ENCODE results near the gene GUCA1C. TPM values are rescaled to one million over a fixed set of nuclear protein-coding genes. Genes with fewer than 3 reads are reported as not detected.

GUCA1C gene
- total and polyA plus RNA-seq, 3 experiments from 2014 or later, result not detected

- DNase-seq, result no peak
- Histone ChIP-seq H3K4me3 (ENCODE audit: low read length) (no peak overlapping the region), H3K9me3 (ENCODE audit: low read length) (no peaks in the 10 kb centered on the region), H3K36me3 (ENCODE audit: insufficient read depth, low read length) (no peaks in the 10 kb centered on the region), H3K27ac (ENCODE audit: low read depth, low read length) (no peak overlapping the region), H3K27me3 (ENCODE audit: insufficient read depth, low read length, poor library complexity, severe bottlenecking) (no peaks in the 10 kb centered on the region), H3K4me1 (ENCODE audit: insufficient read depth, low read length) (no peaks in the 10 kb centered on the region)
- ChIA-PET CTCF (no interaction called here), POLR2A (no interaction called here)
- Mint-ChIP-seq H3K27me3 (peaks cover 7 to 10% of the 10 kb centered on the region in 2 donors), H3K27ac (no peak overlapping the region), H3K4me1 (no peaks in the 10 kb centered on the region), H3K36me3 (no peaks in the 10 kb centered on the region), H3K9me3 (no peaks in the 10 kb centered on the region), H3K4me3 (no peak overlapping the region)
Observed at GRCh38 chr3:108959017-108959416, 5.3 kb upstream of the GUCA1C start.

- no peaks in the 10 kb centered on the region for H3K36me3 ChIP-seq (ENCODE audit: insufficient read depth, low read length)
- H3K9me3 Mint-ChIP-seq, result no peaks in the 10 kb centered on the region
- ChIA-PET CTCF (no interaction called here), POLR2A (no interaction called here)
- peaks cover 7 to 31% of the 10 kb centered on the region in 2 donors for H3K27me3 Mint-ChIP-seq
- H3K4me1 ChIP-seq (ENCODE audit: insufficient read depth, low read length), result no peaks in the 10 kb centered on the region
- DNase-seq, result no peak
- H3K9me3 ChIP-seq (ENCODE audit: low read length), result no peaks in the 10 kb centered on the region
- no peaks in the 10 kb centered on the region for H3K4me1 Mint-ChIP-seq
- H3K27ac ChIP-seq (ENCODE audit: low read depth, low read length), result no peak overlapping the region
- H3K4me3 Mint-ChIP-seq, result no peak overlapping the region
- no peaks in the 10 kb centered on the region for H3K27me3 ChIP-seq (ENCODE audit: insufficient read depth, low read length, poor library complexity, severe bottlenecking)
- H3K4me3 ChIP-seq (ENCODE audit: low read length), result no peak overlapping the region
- H3K27ac Mint-ChIP-seq, result no peak overlapping the region
- H3K36me3 Mint-ChIP-seq, result peaks cover 0 to 3% (median 0%) of the 10 kb centered on the region in 3 donors
Observed at GRCh38 chr3:108953210-108953609, 469 bp downstream of the GUCA1C start.

GRCh38 chr3:108951820-108952501 lies 1.7 kb downstream of the GUCA1C start:
- CTCF ChIA-PET, result no interaction called here
- no peak overlapping the region for H3K27ac ChIP-seq (ENCODE audit: low read depth, low read length)
- no peaks in the 10 kb centered on the region for H3K9me3 ChIP-seq (ENCODE audit: low read length)
- H3K36me3 ChIP-seq (ENCODE audit: insufficient read depth, low read length), result no peaks in the 10 kb centered on the region
- peaks cover 0 to 2% (median 0%) of the 10 kb centered on the region in 5 donors for H3K9me3 Mint-ChIP-seq
- no peaks in the 10 kb centered on the region for H3K4me1 ChIP-seq (ENCODE audit: insufficient read depth, low read length)
- H3K4me1 Mint-ChIP-seq, result no peaks in the 10 kb centered on the region
- peaks cover 0 to 5% (median 0%) of the 10 kb centered on the region in 3 donors for H3K36me3 Mint-ChIP-seq
- no peak for DNase-seq
- no peak overlapping the region for H3K4me3 Mint-ChIP-seq
- POLR2A ChIA-PET, result no interaction called here
- H3K4me3 ChIP-seq (ENCODE audit: low read length), result no peak overlapping the region
- peaks cover 8 to 36% of the 10 kb centered on the region in 2 donors for H3K27me3 Mint-ChIP-seq
- H3K27ac Mint-ChIP-seq, result no peak overlapping the region
- H3K27me3 ChIP-seq (ENCODE audit: insufficient read depth, low read length, poor library complexity, severe bottlenecking), result no peaks in the 10 kb centered on the region

- CTCF ChIA-PET, result no interaction called here
- no peaks in the 10 kb centered on the region for H3K4me1 Mint-ChIP-seq
- DNase-seq, result no peak
- H3K36me3 Mint-ChIP-seq, result peaks cover 0 to 5% (median 0%) of the 10 kb centered on the region in 3 donors
- H3K9me3 ChIP-seq (ENCODE audit: low read length), result no peaks in the 10 kb centered on the region
- H3K36me3 ChIP-seq (ENCODE audit: insufficient read depth, low read length), result no peaks in the 10 kb centered on the region
- POLR2A ChIA-PET, result no interaction called here
- no peak overlapping the region for H3K4me3 ChIP-seq (ENCODE audit: low read length)
- no peak overlapping the region for H3K27ac ChIP-seq (ENCODE audit: low read depth, low read length)
- H3K27me3 ChIP-seq (ENCODE audit: insufficient read depth, low read length, poor library complexity, severe bottlenecking), result no peaks in the 10 kb centered on the region
- H3K4me3 Mint-ChIP-seq, result no peak overlapping the region
- H3K4me1 ChIP-seq (ENCODE audit: insufficient read depth, low read length), result no peaks in the 10 kb centered on the region
- H3K27me3 Mint-ChIP-seq, result peaks cover 2 to 25% of the 10 kb centered on the region in 2 donors
- H3K9me3 Mint-ChIP-seq, result peaks cover 0 to 2% (median 0%) of the 10 kb centered on the region in 5 donors
- H3K27ac Mint-ChIP-seq, result no peak overlapping the region
Observed at GRCh38 chr3:108947855-108948254, 5.8 kb downstream of the GUCA1C start.

GRCh38 chr3:108946292-108947285 lies 7.1 kb downstream of the GUCA1C start:
- H3K27me3 Mint-ChIP-seq, result peaks cover 2 to 25% of the 10 kb centered on the region in 2 donors

GRCh38 chr3:108940568-108941263 lies 13.0 kb downstream of the GUCA1C start:
- H3K9me3 ChIP-seq (ENCODE audit: low read length), result no peaks in the 10 kb centered on the region
- ChIA-PET POLR2A (no interaction called here), CTCF (no interaction called here)
- Mint-ChIP-seq H3K27ac (no peak overlapping the region), H3K4me1 (no peaks in the 10 kb centered on the region), H3K4me3 (no peak overlapping the region), H3K36me3 (no peaks in the 10 kb centered on the region), H3K27me3 (peaks cover 0 to 1% of the 10 kb centered on the region in 2 donors), H3K9me3 (no peaks in the 10 kb centered on the region)
- no peak for DNase-seq
- H3K36me3 ChIP-seq (ENCODE audit: insufficient read depth, low read length), result no peaks in the 10 kb centered on the region
- no peaks in the 10 kb centered on the region for H3K27me3 ChIP-seq (ENCODE audit: insufficient read depth, low read length, poor library complexity, severe bottlenecking)
- H3K4me1 ChIP-seq (ENCODE audit: insufficient read depth, low read length), result no peaks in the 10 kb centered on the region
- H3K4me3 ChIP-seq (ENCODE audit: low read length), result no peak overlapping the region
- no peak overlapping the region for H3K27ac ChIP-seq (ENCODE audit: low read depth, low read length)

More at GRCh38 chr3:108946292-108947285, 7.1 kb downstream of the GUCA1C start:
- Mint-ChIP-seq H3K9me3 (peaks cover 0 to 2% (median 0%) of the 10 kb centered on the region in 5 donors), H3K27ac (no peak overlapping the region), H3K36me3 (peaks cover 0 to 5% (median 0%) of the 10 kb centered on the region in 3 donors), H3K4me1 (no peaks in the 10 kb centered on the region), H3K4me3 (no peak overlapping the region)
- Histone ChIP-seq H3K36me3 (ENCODE audit: insufficient read depth, low read length) (no peaks in the 10 kb centered on the region), H3K9me3 (ENCODE audit: low read length) (no peaks in the 10 kb centered on the region), H3K4me3 (ENCODE audit: low read length) (no peak overlapping the region), H3K27ac (ENCODE audit: low read depth, low read length) (no peak overlapping the region), H3K27me3 (ENCODE audit: insufficient read depth, low read length, poor library complexity, severe bottlenecking) (no peaks in the 10 kb centered on the region), H3K4me1 (ENCODE audit: insufficient read depth, low read length) (no peaks in the 10 kb centered on the region)
- ChIA-PET CTCF (no interaction called here), POLR2A (no interaction called here)
- DNase-seq, result no peak

GRCh38 chr3:108940166-108940565 lies 13.5 kb downstream of the GUCA1C start:
- Mint-ChIP-seq H3K4me1 (no peaks in the 10 kb centered on the region), H3K27ac (no peak overlapping the region), H3K27me3 (peaks cover 0 to under 1% of the 10 kb centered on the region in 2 donors), H3K4me3 (no peak overlapping the region), H3K9me3 (no peaks in the 10 kb centered on the region), H3K36me3 (no peaks in the 10 kb centered on the region)
- Histone ChIP-seq H3K9me3 (ENCODE audit: low read length) (no peaks in the 10 kb centered on the region), H3K4me3 (ENCODE audit: low read length) (no peak overlapping the region), H3K27ac (ENCODE audit: low read depth, low read length) (no peak overlapping the region), H3K27me3 (ENCODE audit: insufficient read depth, low read length, poor library complexity, severe bottlenecking) (no peaks in the 10 kb centered on the region), H3K4me1 (ENCODE audit: insufficient read depth, low read length) (no peaks in the 10 kb centered on the region), H3K36me3 (ENCODE audit: insufficient read depth, low read length) (no peaks in the 10 kb centered on the region)
- POLR2A ChIA-PET, result no interaction called here
- CTCF ChIA-PET, result interaction anchor here (1.5 kb wide), 1 partner anchor 25 kb away, joined by 3 read pairs; no protein-coding TSS in a partner anchor
- no peak for DNase-seq

Data from CD8-positive, alpha-beta memory T cell (primary cell).